Hepatocyte (in vitro differentiated cells): Measurements from ENCODE around the gene KLC1. TPM values are rescaled to one million over a fixed set of nuclear protein-coding genes. Genes with fewer than 3 reads are reported as not detected.

Experiments used
- DNase-seq: peaks from one replicate; pipeline ENCODE4 v3.0.0-alpha.2; 2016; ENCODE audit warnings: low spot score
- H2AFZ ChIP-seq: fragments of 200-600 bp; sonication (generic); 2 replicates; pipeline ENCODE4 v1.6.0; 2016; ENCODE audit warnings: antibody characterized with exemption, mild to moderate bottlenecking
- H3K27ac ChIP-seq: fragments of 200-600 bp; sonication (generic); 2 replicates; pipeline ENCODE4 v1.5.1; 2016; ENCODE audit warnings: mild to moderate bottlenecking
- H3K27me3 ChIP-seq: fragments of 200-600 bp; sonication (generic); 2 replicates; pipeline ENCODE4 v1.6.1; 2016
- H3K36me3 ChIP-seq: fragments of 200-600 bp; sonication (generic); replicated peaks from 2 replicates; pipeline ENCODE4 v1.5.1; 2016; ENCODE audit warnings: low read depth; ENCODE audit not compliant: insufficient read depth
- H3K4me1 ChIP-seq: fragments of 200-600 bp; sonication (generic); 2 replicates; pipeline ENCODE4 v1.5.1; 2016; ENCODE audit warnings: mild to moderate bottlenecking, moderate library complexity; ENCODE audit not compliant: insufficient read depth
- H3K4me2 ChIP-seq: fragments of 200-600 bp; sonication (generic); 2 replicates; pipeline ENCODE4 v1.6.0; 2016
- H3K4me3 ChIP-seq: fragments of 200-600 bp; sonication (generic); 2 replicates; pipeline ENCODE4 v1.5.1; 2016; ENCODE audit warnings: mild to moderate bottlenecking
- H3K79me2 ChIP-seq: fragments of 200-600 bp; sonication (generic); 2 replicates; pipeline ENCODE4 v1.6.0; 2017; ENCODE audit warnings: mild to moderate bottlenecking
- H3K9me2 ChIP-seq: fragments of 200-600 bp; sonication (generic); replicated peaks from 2 replicates; pipeline ENCODE4 v1.6.0; 2017; ENCODE audit warnings: mild to moderate bottlenecking; ENCODE audit not compliant: insufficient read depth
- H3K9me3 ChIP-seq: fragments of 200-600 bp; sonication (generic); 2 replicates; pipeline ENCODE4 v1.5.1; 2016; ENCODE audit warnings: low read depth, mild to moderate bottlenecking
- H4K20me1 ChIP-seq: fragments of 200-600 bp; sonication (generic); 2 replicates; pipeline ENCODE4 v1.6.0; 2016; ENCODE audit warnings: mild to moderate bottlenecking; ENCODE audit not compliant: insufficient read depth, poor library complexity, severe bottlenecking
- CTCF ChIP-seq: fragments of 200-600 bp; sonication (generic); IDR thresholded peaks from 2 replicates; pipeline ENCODE4 v1.5.1; 2016; ENCODE audit warnings: antibody characterized with exemption, mild to moderate bottlenecking; ENCODE audit not compliant: poor library complexity
- EZH2 ChIP-seq: fragments of 200-600 bp; sonication (generic); IDR thresholded peaks from 2 replicates; pipeline ENCODE4 v1.6.1; 2016; ENCODE audit warnings: antibody characterized with exemption, mild to moderate bottlenecking, borderline replicate concordance
- EZH2phosphoT487 ChIP-seq: fragments of 200-600 bp; sonication (generic); IDR thresholded peaks from one replicate; pipeline ENCODE4 v1.6.1; 2018; ENCODE audit warnings: antibody characterized with exemption, mild to moderate bottlenecking, low read depth, moderate library complexity; ENCODE audit not compliant: unreplicated experiment, severe bottlenecking
- WGBS: methylation state at CpG from one replicate; pipeline ENCODE4 v1.1.6; 2016; ENCODE audit warnings: low lambda C conversion rate; ENCODE audit errors: missing lambda C conversion rate; 5-methylcytosine and 5-hydroxymethylcytosine counted together
- polyA plus RNA-seq: library from polyadenylated mRNA; unstranded; fragments of >200 nt; fragmentation: Nextera tagmentation; extraction: Ambion mirVana; gene quantifications from 2 replicates; pipeline ENCODE4 v1.2.1, GENCODE V29; 2016
- total RNA-seq: library from RNA; depleted of rRNA; stranded (reverse); fragments of >200 nt; gene quantifications from 2 replicates; pipeline ENCODE4 v1.2.3, GENCODE V29; 2014

KLC1 gene
- total and polyA plus RNA-seq, 2 experiments from 2014 or later, result 95.4 to 115 TPM

DNA sequence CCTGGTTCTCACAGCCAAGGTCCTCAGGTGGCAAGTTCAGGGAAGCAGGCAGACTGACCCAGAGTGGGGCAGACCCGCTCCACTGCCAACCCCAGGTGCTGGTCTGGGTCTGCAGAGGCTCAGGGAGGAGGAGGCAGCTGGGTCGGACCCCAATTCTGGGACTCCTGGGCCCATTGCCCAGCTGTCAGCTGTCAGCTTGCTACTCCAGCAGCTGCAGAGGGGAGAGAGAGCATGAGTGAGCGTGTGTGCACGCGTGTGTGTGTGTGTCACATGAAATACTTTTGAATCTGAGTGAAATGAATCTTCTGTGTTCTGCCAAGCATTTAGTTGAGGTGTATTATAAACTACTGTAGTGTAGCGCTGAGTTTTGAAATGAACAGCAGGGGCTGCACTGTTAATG, 55.5 kb downstream of the KLC1 start:
- H3K27ac ChIP-seq, result no peak overlapping the region
- no peak overlapping the region for H2AFZ ChIP-seq
- 99% methylated on average over 6 of the region's 6 CpGs for WGBS
- no peaks in the 10 kb centered on the region for H3K4me1 ChIP-seq
- no peak overlapping the region for H3K4me3 ChIP-seq
- H3K36me3 ChIP-seq, result no peaks in the 10 kb centered on the region
- no peak overlapping the region for H3K4me2 ChIP-seq
- no peaks in the 10 kb centered on the region for H3K9me2 ChIP-seq
- no peak for DNase-seq
- H3K9me3 ChIP-seq, result no peaks in the 10 kb centered on the region
- peaks cover 5% of the 10 kb centered on the region for H3K79me2 ChIP-seq
- TF ChIP-seq EZH2 (no peak), CTCF (no peak), EZH2phosphoT487 (no peak)
- H3K27me3 ChIP-seq, result no peaks in the 10 kb centered on the region
- H4K20me1 ChIP-seq, result peaks cover 3% of the 10 kb centered on the region

GRCh38 chr14:103684871-103685270, 55.9 kb downstream of the KLC1 start:
- no peaks in the 10 kb centered on the region for H3K9me2 ChIP-seq
- H3K9me3 ChIP-seq, result no peaks in the 10 kb centered on the region
- DNase-seq, result no peak
- H3K27ac ChIP-seq, result no peak overlapping the region
- TF ChIP-seq EZH2phosphoT487 (no peak), CTCF (no peak)
- peaks cover 5% of the 10 kb centered on the region for H3K79me2 ChIP-seq
- WGBS, result 96% methylated on average over 15 of the region's 15 CpGs
- H2AFZ ChIP-seq, result no peak overlapping the region
- peaks cover 3% of the 10 kb centered on the region for H4K20me1 ChIP-seq
- no peak overlapping the region for H3K4me2 ChIP-seq
- no peaks in the 10 kb centered on the region for H3K4me1 ChIP-seq
- no peaks in the 10 kb centered on the region for H3K27me3 ChIP-seq
- no peaks in the 10 kb centered on the region for H3K36me3 ChIP-seq
- H3K4me3 ChIP-seq, result no peak overlapping the region

- 97% methylated on average over 23 of the region's 23 CpGs for WGBS
- peaks cover 2% of the 10 kb centered on the region for H4K20me1 ChIP-seq
Measured at GRCh38 chr14:103685276-103686211, 56.5 kb downstream of the KLC1 start.

More at GRCh38 chr14:103685276-103686211, 56.5 kb downstream of the KLC1 start:
- H3K4me1 ChIP-seq, result no peaks in the 10 kb centered on the region
- H3K27me3 ChIP-seq, result no peaks in the 10 kb centered on the region
- no peaks in the 10 kb centered on the region for H3K36me3 ChIP-seq
- no peak overlapping the region for H3K4me3 ChIP-seq
- H3K27ac ChIP-seq, result no peak overlapping the region
- peaks cover 5% of the 10 kb centered on the region for H3K79me2 ChIP-seq
- DNase-seq, result no peak
- H3K4me2 ChIP-seq, result no peak overlapping the region
- no peaks in the 10 kb centered on the region for H3K9me2 ChIP-seq
- no peak for TF ChIP-seq EZH2phosphoT487
- TF ChIP-seq EZH2, result no peak
- TF ChIP-seq CTCF, result no peak
- no peak overlapping the region for H2AFZ ChIP-seq
- no peaks in the 10 kb centered on the region for H3K9me3 ChIP-seq
